Measurements from ENCODE around the gene RBFOX1.

RBFOX1 gene

DNA sequence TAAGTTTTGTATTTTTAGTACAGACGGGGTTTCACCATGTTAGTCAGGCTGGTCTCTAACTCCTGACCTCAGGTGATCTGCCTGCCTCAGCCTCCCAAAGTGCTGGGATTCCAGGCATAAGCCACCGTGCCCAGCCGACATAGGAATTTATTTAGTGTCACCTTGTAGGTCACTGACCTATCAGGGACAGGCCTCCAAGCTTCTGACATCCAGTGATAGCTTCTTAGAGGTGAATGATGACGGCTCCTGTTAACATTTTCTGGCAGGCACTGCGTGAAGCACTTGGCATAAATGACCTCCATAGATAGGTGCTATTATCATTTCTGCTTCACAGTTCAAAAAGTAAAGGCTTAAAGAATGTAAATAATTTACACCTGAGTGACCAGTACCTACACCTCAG, 71.6 kb downstream of the RBFOX1 start:
- DNase-seq (ENCODE audit: low read depth) = no peak
- TF ChIP-seq, protein P1, sequence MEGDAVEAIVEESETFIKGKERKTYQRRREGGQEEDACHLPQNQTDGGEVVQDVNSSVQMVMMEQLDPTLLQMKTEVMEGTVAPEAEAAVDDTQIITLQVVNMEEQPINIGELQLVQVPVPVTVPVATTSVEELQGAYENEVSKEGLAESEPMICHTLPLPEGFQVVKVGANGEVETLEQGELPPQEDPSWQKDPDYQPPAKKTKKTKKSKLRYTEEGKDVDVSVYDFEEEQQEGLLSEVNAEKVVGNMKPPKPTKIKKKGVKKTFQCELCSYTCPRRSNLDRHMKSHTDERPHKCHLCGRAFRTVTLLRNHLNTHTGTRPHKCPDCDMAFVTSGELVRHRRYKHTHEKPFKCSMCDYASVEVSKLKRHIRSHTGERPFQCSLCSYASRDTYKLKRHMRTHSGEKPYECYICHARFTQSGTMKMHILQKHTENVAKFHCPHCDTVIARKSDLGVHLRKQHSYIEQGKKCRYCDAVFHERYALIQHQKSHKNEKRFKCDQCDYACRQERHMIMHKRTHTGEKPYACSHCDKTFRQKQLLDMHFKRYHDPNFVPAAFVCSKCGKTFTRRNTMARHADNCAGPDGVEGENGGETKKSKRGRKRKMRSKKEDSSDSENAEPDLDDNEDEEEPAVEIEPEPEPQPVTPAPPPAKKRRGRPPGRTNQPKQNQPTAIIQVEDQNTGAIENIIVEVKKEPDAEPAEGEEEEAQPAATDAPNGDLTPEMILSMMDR (conservative IDR thresholded peaks at IDR 0.05; ENCODE audit: low read depth, low read length) = no peak
- H3K4me3 ChIP-seq (ENCODE audit: low read length) = no peak overlapping the region

DNA sequence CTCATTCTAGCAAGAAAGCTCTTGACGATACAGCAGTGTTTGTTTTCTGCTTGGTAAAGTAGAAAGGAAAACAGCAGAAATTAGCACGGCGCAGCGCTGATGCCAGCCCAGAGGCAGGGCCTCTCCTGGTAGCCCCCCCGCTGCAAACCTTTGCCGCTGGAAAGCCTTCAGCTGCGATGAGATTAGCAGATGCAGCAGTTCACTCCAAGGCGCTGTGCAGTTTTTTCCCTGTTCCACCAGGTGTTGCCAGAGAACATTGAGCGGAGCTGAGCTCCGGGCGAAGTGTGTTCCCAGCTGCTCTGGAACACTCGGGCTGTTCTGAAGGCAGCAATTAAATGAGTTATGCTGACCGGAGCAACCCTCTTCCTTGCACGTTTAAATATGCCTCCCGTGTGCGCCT, 72.5 kb downstream of the RBFOX1 start:
- H3K4me3 ChIP-seq (ENCODE audit: low read length) = no peak overlapping the region
- DNase-seq (ENCODE audit: low read depth) = no peak
- TF ChIP-seq, protein P1 (conservative IDR thresholded peaks at IDR 0.05; ENCODE audit: low read depth, low read length) = peak; percentile 49

DNA sequence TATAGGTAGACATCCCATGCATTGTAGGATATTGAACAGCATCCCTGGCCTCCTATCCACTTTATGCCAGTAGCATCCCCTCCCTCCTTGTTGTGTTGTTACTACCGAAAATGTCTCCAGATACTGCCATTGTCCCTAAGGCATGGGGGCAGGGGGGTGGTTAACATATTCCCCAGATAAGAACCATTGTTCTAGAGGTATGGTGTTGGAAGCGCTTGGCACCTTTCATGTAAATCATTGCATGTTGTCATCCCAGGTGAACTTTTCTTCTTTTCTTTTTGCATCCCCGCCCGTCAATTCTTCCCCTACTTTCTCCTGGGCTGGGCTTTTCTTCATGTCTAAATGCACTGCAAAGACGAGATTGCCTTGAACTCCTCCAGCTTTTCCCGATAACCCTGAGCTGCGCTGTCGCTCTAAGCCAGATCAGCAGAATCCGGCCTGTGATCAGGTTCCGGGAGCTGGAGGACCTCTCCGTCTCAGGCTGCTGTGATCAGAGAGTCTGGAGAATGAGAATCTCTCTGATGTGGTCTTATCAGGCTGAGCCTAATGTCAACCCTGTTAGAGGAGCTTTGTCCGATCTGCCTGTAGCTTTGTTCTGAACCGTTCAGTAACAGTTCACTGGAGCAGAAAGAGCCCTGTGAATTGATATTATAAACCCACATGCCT, 76.2 kb downstream of the RBFOX1 start:
- TF ChIP-seq, protein P1 (conservative IDR thresholded peaks at IDR 0.05; ENCODE audit: low read depth, low read length) = no peak
- DNase-seq (ENCODE audit: low read depth) = no peak
- no peak overlapping the region for H3K4me3 ChIP-seq (ENCODE audit: low read length)

DNA sequence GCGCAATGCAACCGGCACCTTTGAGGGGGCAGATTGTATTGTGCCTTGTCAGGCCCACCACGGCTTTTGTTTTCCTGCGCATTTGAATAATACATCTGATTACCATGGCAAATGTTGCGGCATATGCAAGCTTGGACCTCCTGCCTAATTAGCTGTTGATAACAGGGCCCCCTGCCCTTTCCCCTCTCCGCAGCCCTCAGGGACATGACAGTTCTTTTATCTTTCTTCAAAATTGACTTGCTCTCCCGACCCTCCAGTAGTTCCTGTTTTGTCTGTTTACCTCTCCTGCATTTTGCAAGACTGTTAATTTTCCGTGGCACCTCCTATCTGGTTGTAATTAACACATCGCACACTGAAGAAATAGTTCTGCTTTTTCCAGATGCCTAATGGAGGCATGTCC, 86.8 kb downstream of the RBFOX1 start:
- no peak for DNase-seq (ENCODE audit: low read depth)
- H3K4me3 ChIP-seq (ENCODE audit: low read length) = no peak overlapping the region
- TF ChIP-seq, protein P1 (conservative IDR thresholded peaks at IDR 0.05; ENCODE audit: low read depth, low read length) = no peak

DNA sequence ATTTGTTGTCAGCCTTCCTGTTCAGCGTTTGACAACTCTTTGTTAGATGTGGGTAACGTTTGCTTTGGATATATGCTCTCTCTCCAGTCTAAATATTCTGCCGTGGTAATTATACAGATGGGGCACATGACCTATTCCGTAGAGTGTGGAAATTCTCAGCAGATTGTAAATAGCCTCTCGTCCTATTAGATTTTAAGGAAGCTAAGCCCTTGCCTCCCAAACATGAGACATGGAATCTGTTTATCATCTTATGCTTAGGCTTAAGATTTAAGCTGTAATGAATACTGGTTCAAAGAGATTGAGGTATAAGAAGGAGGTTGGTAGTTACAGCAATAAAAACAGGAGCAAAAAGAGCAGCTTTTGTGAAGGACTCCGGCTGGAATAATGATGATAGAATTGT, 87.4 kb downstream of the RBFOX1 start:
- TF ChIP-seq, protein P1 (conservative IDR thresholded peaks at IDR 0.05; ENCODE audit: low read depth, low read length) = no peak
- DNase-seq (ENCODE audit: low read depth) = no peak
- no peak overlapping the region for H3K4me3 ChIP-seq (ENCODE audit: low read length)

DNA sequence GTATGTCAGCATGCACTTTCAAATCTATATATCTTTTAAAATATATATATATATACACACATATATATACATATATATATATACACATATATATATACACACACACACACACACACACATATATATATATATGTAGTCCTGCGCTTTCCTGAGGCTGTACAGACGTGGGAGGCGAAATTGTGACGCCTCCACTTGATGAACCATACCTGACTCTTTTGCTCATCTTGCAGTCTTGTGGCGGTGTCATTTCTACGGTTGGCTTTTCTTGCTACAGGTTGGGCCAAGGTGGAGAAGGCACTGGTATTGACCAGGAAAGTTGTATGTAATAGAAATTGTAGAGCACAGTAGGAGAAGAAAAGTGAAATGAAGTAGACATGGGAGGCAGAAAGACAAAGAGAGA, 88.2 kb downstream of the RBFOX1 start:
- DNase-seq (ENCODE audit: low read depth) = no peak
- H3K4me3 ChIP-seq (ENCODE audit: low read length) = no peak overlapping the region
- TF ChIP-seq, protein P1 (conservative IDR thresholded peaks at IDR 0.05; ENCODE audit: low read depth, low read length) = no peak

DNA sequence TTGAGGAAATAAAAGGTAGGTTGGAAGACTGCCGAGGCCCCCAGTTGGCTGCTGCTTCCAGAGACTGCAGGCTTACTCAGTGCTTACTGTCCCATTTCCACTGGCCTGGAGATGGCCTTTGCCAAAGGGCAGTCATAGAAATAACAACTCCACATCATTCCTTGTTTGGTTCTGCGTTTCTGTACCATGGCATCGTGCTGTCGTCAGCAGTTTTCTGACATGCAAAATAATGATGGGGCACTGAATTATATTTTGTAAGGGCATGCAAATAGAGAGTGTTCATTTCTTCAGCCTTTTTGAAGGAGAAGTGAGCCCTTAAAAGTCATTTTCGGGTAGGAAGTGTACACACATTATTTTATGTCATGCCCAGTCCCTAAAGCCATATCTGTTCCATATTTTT, 88.9 kb downstream of the RBFOX1 start:
- H3K4me3 ChIP-seq (ENCODE audit: low read length) = no peak overlapping the region
- no peak for DNase-seq (ENCODE audit: low read depth)
- TF ChIP-seq, protein P1 (conservative IDR thresholded peaks at IDR 0.05; ENCODE audit: low read depth, low read length) = no peak
